SHP77 treated with DMSO at 0.1 percent for 48 hours (cell line): Measurements from ENCODE around the gene ARFRP1.

Experiments used
- DNase-seq: peaks from one replicate; lab custom pipeline; 2025; lab: John Stamatoyannopoulos, UW

ARFRP1 gene

DNA sequence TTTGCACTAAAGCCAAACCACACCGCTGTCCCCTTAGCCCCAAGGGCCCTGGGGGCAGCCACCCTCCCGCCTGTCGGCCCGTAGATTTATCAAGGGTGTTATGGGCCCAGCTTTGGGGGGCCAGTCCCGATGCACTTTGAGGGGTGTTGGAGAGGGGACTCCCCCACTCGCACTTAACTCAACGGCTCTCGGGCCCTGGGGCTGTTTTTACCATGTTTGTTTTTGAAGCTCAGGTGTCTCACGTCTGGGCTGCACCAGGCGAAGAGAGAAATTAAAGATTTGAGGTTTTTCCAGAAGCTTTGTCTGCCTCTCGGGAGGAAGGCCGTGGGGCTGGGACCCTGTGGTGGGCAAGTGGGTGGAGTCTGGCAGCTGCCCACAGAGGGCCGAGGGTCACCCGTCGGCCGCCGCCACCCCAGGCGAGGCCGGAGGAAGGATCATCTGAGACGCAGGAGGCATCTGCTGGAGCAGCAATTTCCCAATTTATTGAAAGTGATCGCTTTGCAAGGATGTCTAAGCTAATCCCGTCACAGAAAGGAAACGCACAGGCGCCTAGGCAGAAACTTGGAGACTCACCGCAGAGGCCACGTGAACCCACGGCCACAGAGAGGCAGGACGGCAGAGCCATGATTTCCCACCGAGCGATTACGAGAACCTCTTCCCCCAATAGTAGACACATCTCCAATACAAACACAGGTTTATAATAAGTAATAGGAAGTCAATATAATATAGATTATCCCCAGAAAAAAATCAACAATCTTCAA, 35.6 kb upstream of the ARFRP1 start:
- no peak for DNase-seq

GRCh38 chr20:63742381-63743024, 34.7 kb upstream of the ARFRP1 start:
- DNase-seq, result no peak

DNA sequence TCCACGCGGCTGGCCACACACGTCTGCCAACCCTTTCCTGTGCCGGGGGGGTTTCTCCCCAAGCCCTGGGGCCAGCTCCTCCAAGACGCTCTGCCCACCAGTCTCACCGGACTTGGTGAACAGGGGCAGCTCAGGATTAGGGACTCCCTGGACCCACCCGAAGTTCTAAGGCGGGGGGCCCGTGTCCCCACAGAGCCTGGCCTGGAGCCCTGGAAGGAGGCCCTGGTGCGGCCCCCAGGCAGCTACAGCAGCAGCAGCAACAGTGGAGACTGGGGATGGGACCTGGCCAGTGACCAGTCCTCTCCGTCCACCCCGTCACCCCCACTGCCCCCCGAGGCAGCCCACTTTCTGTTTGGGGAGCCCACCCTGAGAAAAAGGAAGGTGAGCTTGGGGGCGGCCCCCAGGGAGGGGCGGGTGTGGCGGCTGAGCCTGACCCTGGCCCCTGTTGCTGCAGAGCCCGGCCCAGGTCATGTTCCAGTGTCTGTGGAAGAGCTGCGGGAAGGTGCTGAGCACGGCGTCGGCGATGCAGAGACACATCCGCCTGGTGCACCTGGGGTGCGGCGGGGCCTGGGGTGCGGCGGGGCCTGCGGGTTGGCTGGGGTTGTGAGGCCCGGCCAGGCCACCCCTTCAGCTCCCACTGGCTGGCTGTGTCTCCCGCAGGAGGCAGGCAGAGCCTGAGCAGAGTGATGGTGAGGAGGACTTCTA, 34.1 kb upstream of the ARFRP1 start:
- DNase-seq, result no peak

DNA sequence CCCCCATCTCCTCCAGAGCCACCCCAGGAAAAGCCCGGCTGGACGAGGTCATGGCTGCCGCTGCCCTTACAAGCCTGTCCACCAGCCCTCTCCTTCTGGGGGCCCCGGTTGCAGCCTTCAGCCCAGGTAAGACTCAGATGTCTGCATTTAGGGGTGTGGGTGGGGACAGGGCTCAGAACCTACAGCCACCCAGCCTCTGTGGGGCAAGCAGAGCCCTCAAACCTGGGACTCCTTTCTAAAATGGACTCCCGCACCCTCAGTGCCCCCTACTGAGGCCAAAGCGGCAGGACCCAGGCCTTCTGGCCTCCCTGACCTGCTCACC, 33.5 kb upstream of the ARFRP1 start:
- DNase-seq, result no peak

DNA sequence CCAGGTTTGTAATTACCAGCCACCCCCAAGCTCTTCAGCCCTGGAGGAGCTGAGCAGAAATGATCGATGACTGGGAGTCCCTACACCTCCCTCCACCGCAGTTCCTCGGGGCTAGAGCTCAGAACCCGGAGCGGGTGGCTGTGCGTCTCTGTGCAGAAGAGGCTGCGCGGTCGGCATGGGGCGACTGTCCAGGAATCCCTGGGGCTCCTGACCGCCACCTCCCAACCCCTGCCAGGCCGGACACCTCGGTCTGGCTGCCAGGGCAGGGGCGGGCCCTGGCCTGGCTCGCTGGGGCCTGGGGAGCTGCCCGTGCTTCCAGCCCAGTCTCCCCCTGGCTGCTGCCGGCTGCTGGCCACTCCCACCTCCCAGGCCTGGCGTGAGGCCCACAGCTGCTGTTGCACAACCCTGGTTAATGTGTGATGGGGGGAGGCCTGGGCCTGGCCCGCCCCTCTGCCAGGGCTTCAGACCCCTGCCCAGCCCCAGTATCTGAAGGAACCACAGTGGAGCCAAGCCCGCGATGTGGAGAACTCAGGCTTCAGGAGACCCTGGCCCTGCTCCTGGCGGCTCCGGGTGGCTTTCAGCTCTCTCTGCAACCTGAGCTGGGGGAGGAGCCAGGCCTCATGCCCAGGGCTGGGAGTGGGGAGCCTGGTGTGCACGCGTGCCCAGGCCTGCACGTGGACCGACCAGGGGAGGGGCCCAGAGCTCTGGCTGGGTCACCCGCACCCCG, 33.0 kb upstream of the ARFRP1 start:
- DNase-seq, result peak; percentile 64

GRCh38 chr20:63740070-63740626, 32.4 kb upstream of the ARFRP1 start:
- DNase-seq, result no peak

DNA sequence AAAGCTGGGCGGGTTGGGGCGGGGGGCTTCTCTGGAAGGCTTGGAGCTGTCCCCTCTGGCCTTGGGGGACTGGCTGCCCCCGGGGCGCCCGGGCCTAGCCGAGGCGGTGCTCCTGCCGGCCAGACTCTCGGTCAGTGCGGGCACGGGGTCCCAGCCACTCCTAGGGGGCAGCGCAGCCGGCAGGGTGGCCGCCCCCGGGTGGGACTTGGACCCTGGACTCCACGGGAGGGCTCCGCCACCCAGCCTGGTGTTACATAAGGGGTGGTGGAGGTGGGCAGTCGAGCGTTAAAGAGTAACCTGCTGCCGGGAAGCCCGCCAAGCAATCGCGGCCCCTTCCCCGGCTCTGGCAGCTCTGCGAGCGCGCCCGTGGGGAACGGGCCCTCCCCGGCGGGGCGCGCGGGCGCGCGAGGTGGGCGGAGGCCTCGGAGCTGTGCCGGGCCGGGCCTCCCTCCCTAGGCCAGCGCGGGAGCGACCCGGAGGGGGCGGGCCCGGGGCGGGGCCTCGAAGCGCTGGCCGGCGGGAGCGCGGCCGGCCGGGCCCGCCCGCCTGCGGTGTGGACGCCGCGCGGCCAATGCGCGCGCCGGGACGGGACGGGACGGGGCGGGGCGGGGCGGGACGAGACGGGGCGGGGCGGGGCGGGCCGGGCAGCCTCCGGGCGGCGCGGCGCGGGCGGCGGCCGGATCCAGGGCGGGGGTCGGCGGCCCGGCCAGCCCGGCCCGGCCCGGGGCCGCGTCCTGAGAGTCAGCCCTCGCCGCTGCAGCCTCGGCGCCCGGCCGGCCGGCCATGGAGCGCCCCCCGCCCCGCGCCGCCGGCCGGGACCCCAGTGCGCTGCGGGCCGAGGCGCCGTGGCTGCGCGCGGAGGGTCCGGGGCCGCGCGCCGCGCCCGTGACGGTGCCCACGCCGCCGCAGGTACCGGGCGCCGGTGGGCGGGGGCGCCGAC, 31.6 kb upstream of the ARFRP1 start, which contains the start of gene SLC2A4RG:
TSS of gene SLC2A4RG (plus strand) at position 647 of the 940 bp plus-strand sequence. CDS start at position 784, 137 bp downstream.
- peak; percentile 14 for DNase-seq

GRCh38 chr20:63738687-63739129, 30.9 kb upstream of the ARFRP1 start:
- DNase-seq, result no peak

- DNase-seq, result no peak
Measured at GRCh38 chr20:63737945-63738686, 30.3 kb upstream of the ARFRP1 start.

DNA sequence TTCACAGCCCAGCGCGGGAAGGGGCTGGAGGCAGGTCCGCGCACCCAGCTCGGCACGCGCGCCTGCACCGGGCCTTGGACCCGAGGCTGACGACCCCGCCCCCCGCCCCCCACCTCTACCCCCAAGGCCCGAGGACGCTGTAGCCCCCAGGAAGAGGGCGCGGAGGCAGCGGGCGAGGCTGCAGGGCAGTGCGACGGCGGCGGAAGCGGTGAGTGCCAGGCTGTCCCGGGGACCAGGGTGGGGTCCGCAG, 29.8 kb upstream of the ARFRP1 start:
- no peak for DNase-seq

GRCh38 chr20:63736893-63737694, 29.3 kb upstream of the ARFRP1 start:
- DNase-seq, result no peak

DNA sequence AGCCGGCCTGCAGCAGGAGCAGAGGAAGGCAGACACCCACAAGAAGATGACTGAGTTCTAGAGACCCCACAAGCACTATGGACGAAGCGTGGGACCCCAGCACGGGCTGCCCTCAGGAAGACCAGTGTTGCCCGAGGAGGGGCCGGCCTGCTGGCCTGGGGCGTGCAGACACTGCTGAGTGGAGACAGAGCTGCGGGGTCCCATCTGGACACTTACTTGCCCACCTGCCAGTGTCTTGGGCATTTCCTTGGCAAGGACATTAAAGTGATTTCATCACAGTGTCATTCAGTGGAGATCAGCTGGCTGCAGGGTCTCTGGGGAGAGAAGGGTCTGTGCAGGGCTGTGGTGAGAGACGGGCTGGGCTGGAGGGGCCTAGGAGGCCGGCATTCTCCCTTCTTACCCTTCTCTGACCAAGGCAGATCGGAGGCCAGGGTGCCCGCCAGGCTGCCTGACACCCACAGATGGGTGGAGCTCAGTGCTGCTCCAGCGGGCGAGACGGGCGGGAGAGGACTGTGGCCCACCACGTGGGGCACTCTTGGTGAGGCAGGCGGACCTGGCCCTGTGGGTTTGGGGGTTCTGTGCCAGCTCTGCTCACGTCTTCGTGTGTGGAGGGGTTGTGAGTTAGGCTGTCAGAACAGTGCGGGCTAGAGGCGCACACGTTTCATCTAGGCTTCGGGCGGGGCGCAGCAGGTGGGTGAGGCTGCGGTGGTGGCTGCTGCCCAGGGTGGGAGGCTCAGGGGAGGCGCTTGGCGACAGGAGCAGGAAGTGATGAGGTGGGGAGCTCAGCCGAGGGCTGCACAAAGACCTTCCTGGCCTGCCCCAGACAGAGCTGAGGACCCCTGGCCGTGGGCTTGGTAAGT, 28.3 kb upstream of the ARFRP1 start, which contains the start of gene LIME1:
TSS of gene LIME1 (plus strand) at position 806 of the 860 bp plus-strand sequence. CDS start 886 bp downstream, outside the sequence.
- no peak for DNase-seq

GRCh38 chr20:63734946-63735858, 27.4 kb upstream of the ARFRP1 start:
- DNase-seq, result no peak

- no peak for DNase-seq
Measured at GRCh38 chr20:63734111-63734945, 26.6 kb upstream of the ARFRP1 start.

GRCh38 chr20:63733579-63734081, 25.9 kb upstream of the ARFRP1 start:
- DNase-seq, result no peak

DNA sequence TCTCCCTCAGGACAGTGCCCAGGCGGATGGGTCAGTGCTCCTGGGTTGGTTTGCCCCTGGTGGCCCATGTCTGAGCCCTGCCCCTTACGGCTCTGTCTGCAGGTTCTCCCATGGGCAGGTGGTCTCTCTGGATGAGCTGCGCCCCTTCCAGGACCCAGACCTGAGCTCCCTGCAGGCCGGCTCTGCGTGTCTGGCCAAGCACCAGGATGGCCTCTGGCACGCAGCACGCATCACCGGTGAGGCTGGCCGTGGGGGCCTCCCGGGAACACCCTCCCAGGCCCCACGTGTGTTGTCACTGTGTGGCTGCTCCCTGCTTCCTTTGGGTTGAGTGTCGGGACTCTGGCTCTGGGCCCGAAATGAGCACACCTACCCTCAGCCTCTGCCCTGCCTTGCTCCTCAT, 25.3 kb upstream of the ARFRP1 start:
- DNase-seq, result no peak
